Esophagus squamous epithelium (tissue), 4 donors: ENCODE measurements around the gene STAC3.

ENCODE experiments used
- POLR2A ChIP-seq, 4 donors: fragments of 450-650 bp; IDR thresholded peaks; one replicate each; pipeline ENCODE4 v1.6.1; 2017; ENCODE audit warnings: antibody characterized with exemption in 4 of 4, mild to moderate bottlenecking in 4 of 4, moderate library complexity in 3 of 4
- TF ChIP-seq, protein P1 (sequence below), 6 experiments: fragments of 450-650 bp in 4 of 6; fragments of 200-600 bp in 2 of 6; sonication (generic) in 2 of 6; IDR thresholded peaks; one replicate each; pipeline ENCODE4 v1.5.1; 2016 to 2019; ENCODE audit warnings: antibody characterized with exemption in 6 of 6, mild to moderate bottlenecking in 4 of 6, moderate library complexity in 4 of 6

GRCh38 chr12:57272337-57273151, 21.6 kb upstream of the STAC3 start:
- TF ChIP-seq, protein P1, sequence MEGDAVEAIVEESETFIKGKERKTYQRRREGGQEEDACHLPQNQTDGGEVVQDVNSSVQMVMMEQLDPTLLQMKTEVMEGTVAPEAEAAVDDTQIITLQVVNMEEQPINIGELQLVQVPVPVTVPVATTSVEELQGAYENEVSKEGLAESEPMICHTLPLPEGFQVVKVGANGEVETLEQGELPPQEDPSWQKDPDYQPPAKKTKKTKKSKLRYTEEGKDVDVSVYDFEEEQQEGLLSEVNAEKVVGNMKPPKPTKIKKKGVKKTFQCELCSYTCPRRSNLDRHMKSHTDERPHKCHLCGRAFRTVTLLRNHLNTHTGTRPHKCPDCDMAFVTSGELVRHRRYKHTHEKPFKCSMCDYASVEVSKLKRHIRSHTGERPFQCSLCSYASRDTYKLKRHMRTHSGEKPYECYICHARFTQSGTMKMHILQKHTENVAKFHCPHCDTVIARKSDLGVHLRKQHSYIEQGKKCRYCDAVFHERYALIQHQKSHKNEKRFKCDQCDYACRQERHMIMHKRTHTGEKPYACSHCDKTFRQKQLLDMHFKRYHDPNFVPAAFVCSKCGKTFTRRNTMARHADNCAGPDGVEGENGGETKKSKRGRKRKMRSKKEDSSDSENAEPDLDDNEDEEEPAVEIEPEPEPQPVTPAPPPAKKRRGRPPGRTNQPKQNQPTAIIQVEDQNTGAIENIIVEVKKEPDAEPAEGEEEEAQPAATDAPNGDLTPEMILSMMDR (IDR thresholded peaks at IDR 0.05): no peak
- no peak for TF ChIP-seq POLR2A (IDR thresholded peaks at IDR 0.05)
